Retinal pigment epithelial cell (primary cell): ENCODE measurements around the gene CSAG2.
"Not testable (repeated sequence)": the region's sequence is repeated elsewhere in the genome, so short reads cannot be mapped to it uniquely, and the experiment has no call there.

Source experiments
- DNase-seq: peaks from one replicate; pipeline ENCODE4 v3.0.0-alpha.2; 2010; ENCODE audit warnings: low read depth
- H3K4me3 ChIP-seq: 2 replicates; pipeline ENCODE4 v1.5.1; 2011; ENCODE audit warnings: mild to moderate bottlenecking, low read length, control low read depth, moderate library complexity
- CTCF ChIP-seq: conservative IDR thresholded peaks from 2 replicates; pipeline ENCODE4 v1.5.1; 2011; ENCODE audit warnings: low read depth, low read length, control low read depth, inconsistent platforms

The CSAG2 gene

GRCh38 chrX:152725409-152725808 is 16.3 kb upstream of the CSAG2 start:
- no peak for TF ChIP-seq CTCF
- no peak overlapping the region for H3K4me3 ChIP-seq
- no peak for DNase-seq

GRCh38 chrX:152713815-152714787 is 5.0 kb upstream of the CSAG2 start, which contains the start of gene MAGEA2B:
Gene MAGEA2B (plus strand): TSS chrX:152714628. CDS start chrX:152717107, 2,479 bp downstream.
- DNase-seq, H3K4me3 ChIP-seq: not testable (repeated sequence)

- not testable (repeated sequence) for DNase-seq, H3K4me3 ChIP-seq
Observed at GRCh38 chrX:152713195-152713594, 4.1 kb upstream of the CSAG2 start.

- DNase-seq, H3K4me3 ChIP-seq: not testable (repeated sequence)
Observed at GRCh38 chrX:152706500-152706899, 2.6 kb downstream of the CSAG2 start.

- DNase-seq, H3K4me3 ChIP-seq: not testable (repeated sequence)
Observed at GRCh38 chrX:152700390-152700789, 8.7 kb downstream of the CSAG2 start.

GRCh38 chrX:152697952-152698931 is 10.8 kb downstream of the CSAG2 start, which contains the start of gene MAGEA3:
Gene MAGEA3 (plus strand): TSS chrX:152698794. CDS start chrX:152700833, 2,039 bp downstream.
- H3K4me3 ChIP-seq, DNase-seq: not testable (repeated sequence)

- DNase-seq, H3K4me3 ChIP-seq: not testable (repeated sequence)
Observed at GRCh38 chrX:152681012-152681411, 28.1 kb downstream of the CSAG2 start.

- not testable (repeated sequence) for H3K4me3 ChIP-seq, DNase-seq
Observed at GRCh38 chrX:152674652-152675051, 34.4 kb downstream of the CSAG2 start.

GRCh38 chrX:152674135-152674534 is 34.9 kb downstream of the CSAG2 start:
- no peak for TF ChIP-seq CTCF
- no peak overlapping the region for H3K4me3 ChIP-seq
- DNase-seq: no peak

- no peak for TF ChIP-seq CTCF
Observed at GRCh38 chrX:152663086-152663485, 46.0 kb downstream of the CSAG2 start.

More at GRCh38 chrX:152663086-152663485, 46.0 kb downstream of the CSAG2 start:
- H3K4me3 ChIP-seq: no peak overlapping the region
- no peak for DNase-seq
